GM12801 (cell line): ENCODE measurements around the gene DGKQ.

Experiments
- TF ChIP-seq, protein P1 (sequence below): IDR thresholded peaks from one replicate; pipeline ENCODE4 v1.5.1; 2011; ENCODE audit warnings: control low read depth; ENCODE audit not compliant: insufficient read length; ENCODE audit errors: extremely low read depth

Gene DGKQ

DNA sequence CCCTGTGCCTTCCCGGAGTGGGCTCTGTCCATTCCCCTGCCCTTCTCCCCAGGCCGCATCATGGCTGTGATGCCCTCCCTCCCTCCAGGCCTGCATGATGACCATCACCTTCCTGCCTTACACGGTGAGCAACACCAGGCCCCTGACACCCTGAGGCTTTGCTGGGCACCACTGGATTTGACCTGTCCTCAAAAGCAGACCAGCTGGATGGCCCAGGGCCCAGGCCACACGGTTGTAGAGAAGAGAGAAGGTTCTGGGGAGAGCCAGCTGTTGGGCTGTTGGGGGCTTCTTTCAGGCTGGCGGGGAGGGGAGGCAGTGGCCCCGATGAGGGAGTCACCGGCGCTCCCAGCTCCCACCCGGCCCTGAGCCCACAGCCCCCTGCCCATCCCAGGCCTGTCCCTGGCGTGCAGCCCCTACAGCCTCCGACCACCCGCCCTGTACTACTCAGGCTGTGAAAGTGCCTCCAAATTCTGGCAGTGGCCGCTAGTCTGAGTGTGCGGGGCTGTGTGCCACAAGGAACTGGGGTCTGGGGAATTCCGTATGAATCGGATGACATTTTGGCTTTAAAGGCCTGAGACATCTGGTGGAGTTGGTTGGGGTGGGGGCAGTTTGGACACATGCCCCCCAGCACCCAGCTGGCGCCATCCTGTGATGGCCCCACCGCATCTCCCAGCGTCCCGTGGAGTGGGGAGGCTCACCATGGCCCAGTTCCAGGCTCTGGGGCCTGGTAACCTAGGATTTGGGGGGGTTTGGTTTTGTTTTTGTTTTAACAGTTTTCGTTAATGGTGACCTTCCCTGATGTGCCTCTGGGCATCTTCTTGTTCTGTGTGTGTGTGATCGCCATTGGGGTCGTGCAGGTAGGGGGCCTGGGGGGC lies 21.5 kb downstream of the DGKQ start:
- TF ChIP-seq, protein P1, sequence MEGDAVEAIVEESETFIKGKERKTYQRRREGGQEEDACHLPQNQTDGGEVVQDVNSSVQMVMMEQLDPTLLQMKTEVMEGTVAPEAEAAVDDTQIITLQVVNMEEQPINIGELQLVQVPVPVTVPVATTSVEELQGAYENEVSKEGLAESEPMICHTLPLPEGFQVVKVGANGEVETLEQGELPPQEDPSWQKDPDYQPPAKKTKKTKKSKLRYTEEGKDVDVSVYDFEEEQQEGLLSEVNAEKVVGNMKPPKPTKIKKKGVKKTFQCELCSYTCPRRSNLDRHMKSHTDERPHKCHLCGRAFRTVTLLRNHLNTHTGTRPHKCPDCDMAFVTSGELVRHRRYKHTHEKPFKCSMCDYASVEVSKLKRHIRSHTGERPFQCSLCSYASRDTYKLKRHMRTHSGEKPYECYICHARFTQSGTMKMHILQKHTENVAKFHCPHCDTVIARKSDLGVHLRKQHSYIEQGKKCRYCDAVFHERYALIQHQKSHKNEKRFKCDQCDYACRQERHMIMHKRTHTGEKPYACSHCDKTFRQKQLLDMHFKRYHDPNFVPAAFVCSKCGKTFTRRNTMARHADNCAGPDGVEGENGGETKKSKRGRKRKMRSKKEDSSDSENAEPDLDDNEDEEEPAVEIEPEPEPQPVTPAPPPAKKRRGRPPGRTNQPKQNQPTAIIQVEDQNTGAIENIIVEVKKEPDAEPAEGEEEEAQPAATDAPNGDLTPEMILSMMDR: no peak

DNA sequence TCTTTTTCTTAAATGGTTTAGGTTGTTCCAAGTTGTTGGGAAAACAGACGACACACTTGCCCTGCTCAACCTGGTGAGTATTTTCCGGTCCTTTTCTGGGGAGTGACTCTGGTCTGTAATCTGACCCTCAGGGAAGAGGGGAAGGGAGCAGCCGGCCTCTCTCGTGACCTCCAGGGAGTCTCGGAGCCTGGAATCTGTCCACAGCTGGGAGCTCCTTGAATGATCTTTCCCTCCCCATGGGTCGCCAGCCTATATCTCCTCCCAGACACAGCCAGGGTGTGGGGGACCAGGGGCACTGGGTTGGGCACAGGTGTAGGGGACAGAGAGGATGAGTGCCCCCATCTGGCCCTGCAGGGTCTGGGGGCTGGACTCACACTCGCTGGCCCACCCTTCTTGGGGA lies 22.2 kb downstream of the DGKQ start:
- TF ChIP-seq, protein P1: no peak

DNA sequence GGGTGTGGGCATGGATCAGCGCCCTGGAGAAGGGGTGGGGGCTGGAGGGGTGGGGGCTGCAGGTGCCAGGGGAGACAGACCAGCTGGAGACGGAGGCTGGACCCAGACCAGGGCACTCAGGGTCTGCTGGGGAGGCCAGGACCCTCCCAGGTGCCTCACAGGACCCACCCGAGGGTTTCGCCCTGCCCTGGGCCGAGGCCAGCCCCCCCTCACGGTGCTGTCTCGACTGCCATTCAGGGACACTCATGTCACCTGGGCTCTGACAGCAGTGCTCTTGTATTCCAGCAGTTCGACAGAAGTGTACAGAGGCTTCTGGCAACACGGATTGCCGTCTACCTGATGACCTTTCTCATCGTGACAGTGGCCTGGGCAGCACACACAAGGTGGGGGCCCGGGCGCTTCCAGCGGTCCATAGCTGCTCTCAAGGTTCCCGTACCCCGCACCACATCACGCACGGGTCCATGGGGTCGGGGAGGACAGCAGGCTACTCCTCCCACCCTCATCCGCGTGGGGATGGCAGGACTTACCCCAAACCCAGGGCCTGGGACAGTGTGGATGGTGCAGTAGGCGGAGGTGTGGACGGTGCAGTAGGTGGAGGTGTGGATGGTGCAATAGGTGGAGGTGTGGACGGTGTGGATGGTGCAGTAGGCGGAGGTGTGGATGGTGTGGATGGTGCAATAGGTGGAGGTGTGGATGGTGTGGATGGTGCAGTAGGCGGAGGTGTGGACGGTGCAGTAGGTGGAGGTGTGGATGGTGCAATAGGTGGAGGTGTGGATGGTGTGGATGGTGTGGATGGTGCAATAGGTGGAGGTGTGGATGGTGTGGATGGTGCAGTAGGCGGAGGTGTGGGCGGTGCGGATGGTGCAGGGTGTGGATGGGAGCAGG lies 23.0 kb downstream of the DGKQ start:
- TF ChIP-seq, protein P1: no peak

DNA sequence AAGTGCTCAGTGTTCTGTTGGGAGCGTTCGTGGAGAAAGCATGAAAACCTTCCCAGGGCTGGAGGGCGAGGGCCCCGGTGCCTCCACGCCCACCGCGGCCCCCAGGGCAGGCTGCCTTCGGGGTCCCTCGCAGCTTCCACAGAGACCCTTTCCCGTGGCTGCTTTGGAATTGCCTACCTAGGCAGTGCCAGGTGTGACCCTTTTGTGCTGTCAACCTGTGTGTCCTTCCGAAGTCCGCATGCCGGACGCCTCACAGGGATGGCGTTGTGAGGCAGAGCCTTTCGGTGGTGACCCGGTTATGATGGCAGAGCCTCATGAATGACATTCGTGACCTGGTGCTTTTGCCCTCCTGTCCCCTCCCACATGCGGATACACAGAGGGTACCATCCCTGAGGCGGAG lies 23.7 kb downstream of the DGKQ start:
- TF ChIP-seq, protein P1: no peak

DNA sequence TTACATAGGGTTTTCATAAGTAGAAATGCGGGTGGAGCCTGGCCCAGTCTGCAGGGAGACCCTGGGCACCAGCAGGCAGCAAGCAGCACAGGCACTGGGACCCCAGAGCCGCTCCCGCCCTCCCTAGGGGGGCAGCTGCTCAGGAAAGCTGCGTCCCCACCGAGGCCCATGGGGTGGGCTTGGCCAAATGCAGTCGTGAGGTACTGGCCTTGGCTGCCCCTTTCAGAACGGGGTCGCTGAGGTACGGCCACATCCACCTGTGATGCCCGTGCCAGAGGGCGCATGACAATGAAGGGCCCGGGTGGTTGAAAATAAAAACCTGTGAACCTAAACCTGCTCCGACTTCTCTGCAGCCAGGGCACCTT lies 24.5 kb downstream of the DGKQ start:
- TF ChIP-seq, protein P1: no peak

DNA sequence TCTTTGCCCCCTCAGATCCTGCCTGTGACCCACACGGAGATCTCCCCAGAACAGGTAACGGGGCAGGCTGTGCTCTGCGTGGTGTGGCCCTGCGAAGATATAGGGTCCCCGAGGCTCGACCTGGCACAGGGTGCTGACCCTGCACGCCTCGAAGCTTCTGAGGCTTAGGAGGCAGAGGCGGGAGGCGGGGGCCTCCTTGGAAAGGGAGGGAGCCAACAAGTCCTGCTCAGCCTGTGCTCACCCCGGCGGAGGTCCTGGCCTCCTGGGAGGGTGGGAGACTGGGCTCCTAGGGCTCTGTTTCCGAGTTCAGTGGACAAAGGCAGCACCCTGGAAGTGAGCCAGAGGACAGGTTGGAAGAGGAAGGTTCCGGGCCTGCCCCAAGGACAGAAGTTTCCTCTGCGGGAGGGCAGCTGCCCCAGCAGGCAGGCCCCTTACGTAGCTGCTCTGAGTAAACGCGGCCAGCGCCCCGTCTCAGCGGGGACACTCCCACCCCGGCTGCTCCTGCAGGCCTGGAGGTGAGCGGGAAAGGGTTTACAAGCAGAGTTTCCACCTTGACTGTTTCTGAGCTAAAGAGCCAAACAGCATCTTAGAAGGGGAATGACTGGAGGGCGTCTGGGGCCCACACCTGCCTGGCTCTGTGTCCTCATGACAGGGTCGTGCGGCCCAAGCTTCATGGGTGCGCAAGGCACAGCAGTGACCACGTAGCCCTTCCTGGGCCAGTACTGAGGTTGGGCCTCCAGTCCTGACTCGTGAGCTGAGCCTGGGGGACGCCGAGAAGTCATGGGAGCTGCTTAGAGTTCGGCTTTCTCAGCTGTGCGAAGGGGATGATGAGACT lies 25.1 kb downstream of the DGKQ start:
- TF ChIP-seq, protein P1: no peak
